A549 (cell line): ENCODE data around the gene C3orf20.

Source experiments
- BHLHE40 ChIP-seq: IDR thresholded peaks from 2 replicates; pipeline ENCODE4 v1.6.1; 2012; ENCODE audit warnings: low read depth, low read length, inconsistent platforms
- FOXS1 ChIP-seq: fragments of 250-450 bp; sonication (Bioruptor Pico); IDR thresholded peaks from 2 replicates; pipeline ENCODE4 v1.5.0; 2020; ENCODE audit warnings: mild to moderate bottlenecking, moderate library complexity
- MAZ ChIP-seq: fragments of 150-350 bp; IDR thresholded peaks from 2 replicates; pipeline ENCODE4 v1.6.1; 2014; ENCODE audit warnings: antibody characterized with exemption, low read depth, low read length, borderline replicate concordance
- PHF8 ChIP-seq: fragments of 200-600 bp; sonication (generic); IDR thresholded peaks from 2 replicates; pipeline ENCODE4 v1.6.1; 2016; ENCODE audit warnings: low read depth, mild to moderate bottlenecking, antibody characterized with exemption, moderate library complexity, borderline replicate concordance
- POLR2A ChIP-seq: IDR thresholded peaks from 2 replicates; pipeline ENCODE4 v1.6.1; 2012; ENCODE audit warnings: mild to moderate bottlenecking, low read length
- RCOR1 ChIP-seq: fragments of 150-350 bp; IDR thresholded peaks from 2 replicates; pipeline ENCODE4 v1.6.1; 2014; ENCODE audit warnings: antibody characterized with exemption, low read length, low read depth
- SMC3 ChIP-seq: fragments of >200 bp; sonication (Bioruptor Twin); formaldehyde crosslinking; IDR thresholded peaks from 3 replicates; pipeline ENCODE4 v1.6.1; 2018; ENCODE audit warnings: inconsistent platforms
- SREBF2 ChIP-seq: fragments of 450-650 bp; IDR thresholded peaks from 2 replicates; pipeline ENCODE4 v1.6.1; 2014; ENCODE audit warnings: mild to moderate bottlenecking, moderate library complexity
- TF ChIP-seq, protein P1 (sequence below): fragments of >200 bp; sonication (Bioruptor Twin); formaldehyde crosslinking; IDR thresholded peaks from 3 replicates; pipeline ENCODE4 v1.5.1; 2016
- TF ChIP-seq, protein P2 (sequence below): IDR thresholded peaks from 2 replicates; pipeline ENCODE4 v1.6.1; 2012

DNA sequence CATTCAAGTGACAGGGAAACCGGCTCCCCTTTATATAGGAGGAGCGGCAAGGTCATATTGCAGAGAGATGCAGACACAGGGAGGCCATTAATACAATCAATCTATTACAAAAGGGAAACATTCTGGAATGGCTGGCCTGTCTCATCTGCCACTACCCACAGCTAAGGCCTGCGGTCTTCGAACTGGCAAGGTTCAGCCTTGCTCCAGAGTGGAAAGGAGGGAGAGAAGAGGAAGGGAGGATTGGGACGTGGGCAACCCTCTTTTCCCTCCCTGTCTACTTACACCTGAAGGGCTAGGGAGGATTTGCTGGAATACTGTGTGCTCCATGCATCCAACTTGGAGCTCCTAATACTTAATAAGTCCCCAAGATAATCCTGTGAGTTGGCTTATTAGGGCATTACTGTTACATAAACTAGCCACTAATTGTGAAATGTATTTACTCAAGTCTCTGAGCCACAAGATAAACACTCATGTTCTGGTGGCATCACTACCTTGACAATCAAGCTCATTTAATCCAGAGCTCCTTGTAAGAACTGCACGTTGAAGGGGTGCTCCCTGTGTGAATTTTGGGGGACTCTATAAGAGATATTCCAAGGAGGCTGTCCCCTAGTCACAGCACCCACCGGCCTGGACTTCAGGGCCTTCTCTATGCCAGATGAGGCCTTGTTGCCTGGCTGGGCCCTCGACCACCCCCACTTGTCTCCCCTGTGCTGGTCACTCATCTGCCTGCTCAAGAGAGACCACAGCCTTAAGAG, 43.1 kb upstream of the C3orf20 start:
- TF ChIP-seq, protein P1, sequence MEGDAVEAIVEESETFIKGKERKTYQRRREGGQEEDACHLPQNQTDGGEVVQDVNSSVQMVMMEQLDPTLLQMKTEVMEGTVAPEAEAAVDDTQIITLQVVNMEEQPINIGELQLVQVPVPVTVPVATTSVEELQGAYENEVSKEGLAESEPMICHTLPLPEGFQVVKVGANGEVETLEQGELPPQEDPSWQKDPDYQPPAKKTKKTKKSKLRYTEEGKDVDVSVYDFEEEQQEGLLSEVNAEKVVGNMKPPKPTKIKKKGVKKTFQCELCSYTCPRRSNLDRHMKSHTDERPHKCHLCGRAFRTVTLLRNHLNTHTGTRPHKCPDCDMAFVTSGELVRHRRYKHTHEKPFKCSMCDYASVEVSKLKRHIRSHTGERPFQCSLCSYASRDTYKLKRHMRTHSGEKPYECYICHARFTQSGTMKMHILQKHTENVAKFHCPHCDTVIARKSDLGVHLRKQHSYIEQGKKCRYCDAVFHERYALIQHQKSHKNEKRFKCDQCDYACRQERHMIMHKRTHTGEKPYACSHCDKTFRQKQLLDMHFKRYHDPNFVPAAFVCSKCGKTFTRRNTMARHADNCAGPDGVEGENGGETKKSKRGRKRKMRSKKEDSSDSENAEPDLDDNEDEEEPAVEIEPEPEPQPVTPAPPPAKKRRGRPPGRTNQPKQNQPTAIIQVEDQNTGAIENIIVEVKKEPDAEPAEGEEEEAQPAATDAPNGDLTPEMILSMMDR = no peak
- no peak for TF ChIP-seq RCOR1
- no peak for TF ChIP-seq FOXS1 (CRISPR knock-in tag)
- TF ChIP-seq SMC3 = no peak
- no peak for TF ChIP-seq POLR2A
- TF ChIP-seq SREBF2 = no peak
- TF ChIP-seq BHLHE40 = no peak
- TF ChIP-seq MAZ = no peak
- TF ChIP-seq, protein P2, sequence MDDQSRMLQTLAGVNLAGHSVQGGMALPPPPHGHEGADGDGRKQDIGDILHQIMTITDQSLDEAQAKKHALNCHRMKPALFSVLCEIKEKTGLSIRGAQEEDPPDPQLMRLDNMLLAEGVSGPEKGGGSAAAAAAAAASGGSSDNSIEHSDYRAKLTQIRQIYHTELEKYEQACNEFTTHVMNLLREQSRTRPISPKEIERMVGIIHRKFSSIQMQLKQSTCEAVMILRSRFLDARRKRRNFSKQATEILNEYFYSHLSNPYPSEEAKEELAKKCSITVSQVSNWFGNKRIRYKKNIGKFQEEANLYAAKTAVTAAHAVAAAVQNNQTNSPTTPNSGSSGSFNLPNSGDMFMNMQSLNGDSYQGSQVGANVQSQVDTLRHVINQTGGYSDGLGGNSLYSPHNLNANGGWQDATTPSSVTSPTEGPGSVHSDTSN = no peak
- no peak for TF ChIP-seq PHF8
